ENCODE measurements around the gene SSNA1.

SSNA1 gene

DNA sequence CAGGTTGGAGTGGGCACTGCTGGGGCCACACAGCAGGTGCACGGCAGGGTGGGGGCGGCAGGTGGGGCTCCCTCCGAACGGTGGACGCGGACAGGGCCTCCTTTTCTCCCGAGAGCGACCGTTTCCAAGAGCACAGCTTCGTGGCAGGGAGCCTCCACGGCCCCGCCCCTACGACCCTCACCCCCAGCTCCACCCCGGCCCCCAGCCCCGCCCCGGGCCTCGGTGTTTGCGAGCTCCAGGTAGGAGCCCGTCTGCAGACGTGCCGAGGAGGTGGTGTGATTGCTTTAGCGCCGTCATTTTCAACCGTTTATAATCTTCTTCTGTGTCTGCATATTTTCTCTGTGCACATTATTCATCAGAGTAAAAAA, 40.7 kb upstream of the SSNA1 start:
- H2AFZ ChIP-seq (ENCODE audit: low read depth, low read length), result no peak overlapping the region
- H3K79me2 ChIP-seq (ENCODE audit: low read length), result no peaks in the 10 kb centered on the region
- H3K27ac ChIP-seq (ENCODE audit: low read length), result no peak overlapping the region
- 0 out of 2 replicates have a peak, but pooled peaks cover 5% of the 10 kb centered on the region for H3K27me3 ChIP-seq (ENCODE audit: low read depth, low read length)
- H4K20me1 ChIP-seq (ENCODE audit: insufficient read depth, low read length), result no peaks in the 10 kb centered on the region
- H3K9me3 ChIP-seq (ENCODE audit: insufficient read depth, low read length), result no peaks in the 10 kb centered on the region
- no peak overlapping the region for H3K9ac ChIP-seq (ENCODE audit: low read length)
- H3K4me2 ChIP-seq (ENCODE audit: low read length), result no peak overlapping the region
- peaks cover 21% of the 10 kb centered on the region for H3K4me1 ChIP-seq (ENCODE audit: low read length)
- no peak overlapping the region for H3K4me3 ChIP-seq (ENCODE audit: low read length)
- TF ChIP-seq EZH2phosphoT487 (IDR thresholded peaks at IDR 0.05; ENCODE audit: low read depth), result no peak
- TF ChIP-seq, protein P1, sequence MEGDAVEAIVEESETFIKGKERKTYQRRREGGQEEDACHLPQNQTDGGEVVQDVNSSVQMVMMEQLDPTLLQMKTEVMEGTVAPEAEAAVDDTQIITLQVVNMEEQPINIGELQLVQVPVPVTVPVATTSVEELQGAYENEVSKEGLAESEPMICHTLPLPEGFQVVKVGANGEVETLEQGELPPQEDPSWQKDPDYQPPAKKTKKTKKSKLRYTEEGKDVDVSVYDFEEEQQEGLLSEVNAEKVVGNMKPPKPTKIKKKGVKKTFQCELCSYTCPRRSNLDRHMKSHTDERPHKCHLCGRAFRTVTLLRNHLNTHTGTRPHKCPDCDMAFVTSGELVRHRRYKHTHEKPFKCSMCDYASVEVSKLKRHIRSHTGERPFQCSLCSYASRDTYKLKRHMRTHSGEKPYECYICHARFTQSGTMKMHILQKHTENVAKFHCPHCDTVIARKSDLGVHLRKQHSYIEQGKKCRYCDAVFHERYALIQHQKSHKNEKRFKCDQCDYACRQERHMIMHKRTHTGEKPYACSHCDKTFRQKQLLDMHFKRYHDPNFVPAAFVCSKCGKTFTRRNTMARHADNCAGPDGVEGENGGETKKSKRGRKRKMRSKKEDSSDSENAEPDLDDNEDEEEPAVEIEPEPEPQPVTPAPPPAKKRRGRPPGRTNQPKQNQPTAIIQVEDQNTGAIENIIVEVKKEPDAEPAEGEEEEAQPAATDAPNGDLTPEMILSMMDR (IDR thresholded peaks at IDR 0.05; ENCODE audit: low read depth, low read length), result no peak
- no peaks in the 10 kb centered on the region for H3K36me3 ChIP-seq (replicated peaks; ENCODE audit: low read depth, low read length)

DNA sequence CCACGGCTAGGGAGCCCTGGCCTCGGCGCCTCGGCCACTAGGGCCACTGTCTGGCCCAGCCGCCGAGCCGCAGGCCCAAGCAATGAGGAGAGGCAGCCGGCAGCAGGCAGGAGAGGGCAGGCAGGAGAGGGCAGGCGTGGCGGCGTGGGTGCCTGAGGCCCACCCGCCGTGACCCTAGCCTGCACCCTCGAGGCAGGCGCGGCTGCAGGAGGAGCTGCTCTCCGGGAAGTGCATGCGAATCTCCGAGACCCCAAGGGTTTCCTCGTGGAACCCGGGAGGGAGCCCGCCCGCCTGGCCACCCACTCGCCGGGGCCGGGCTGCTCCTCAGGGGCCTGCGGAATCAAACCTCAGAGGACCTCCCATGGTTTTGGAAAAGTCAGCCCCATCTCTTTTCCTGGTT, 40.2 kb upstream of the SSNA1 start:
- 0 out of 2 replicates have a peak, but pooled peaks cover 5% of the 10 kb centered on the region for H3K27me3 ChIP-seq (ENCODE audit: low read depth, low read length)
- H3K4me1 ChIP-seq (ENCODE audit: low read length), result peaks cover 21% of the 10 kb centered on the region
- H3K27ac ChIP-seq (ENCODE audit: low read length), result no peak overlapping the region
- H3K4me3 ChIP-seq (ENCODE audit: low read length), result no peak overlapping the region
- no peaks in the 10 kb centered on the region for H4K20me1 ChIP-seq (ENCODE audit: insufficient read depth, low read length)
- no peaks in the 10 kb centered on the region for H3K36me3 ChIP-seq (replicated peaks; ENCODE audit: low read depth, low read length)
- TF ChIP-seq, protein P1 (IDR thresholded peaks at IDR 0.05; ENCODE audit: low read depth, low read length), result no peak
- no peak for TF ChIP-seq EZH2phosphoT487 (IDR thresholded peaks at IDR 0.05; ENCODE audit: low read depth)
- H3K79me2 ChIP-seq (ENCODE audit: low read length), result no peaks in the 10 kb centered on the region
- H2AFZ ChIP-seq (ENCODE audit: low read depth, low read length), result no peak overlapping the region
- H3K4me2 ChIP-seq (ENCODE audit: low read length), result no peak overlapping the region
- H3K9ac ChIP-seq (ENCODE audit: low read length), result no peak overlapping the region
- no peaks in the 10 kb centered on the region for H3K9me3 ChIP-seq (ENCODE audit: insufficient read depth, low read length)

DNA sequence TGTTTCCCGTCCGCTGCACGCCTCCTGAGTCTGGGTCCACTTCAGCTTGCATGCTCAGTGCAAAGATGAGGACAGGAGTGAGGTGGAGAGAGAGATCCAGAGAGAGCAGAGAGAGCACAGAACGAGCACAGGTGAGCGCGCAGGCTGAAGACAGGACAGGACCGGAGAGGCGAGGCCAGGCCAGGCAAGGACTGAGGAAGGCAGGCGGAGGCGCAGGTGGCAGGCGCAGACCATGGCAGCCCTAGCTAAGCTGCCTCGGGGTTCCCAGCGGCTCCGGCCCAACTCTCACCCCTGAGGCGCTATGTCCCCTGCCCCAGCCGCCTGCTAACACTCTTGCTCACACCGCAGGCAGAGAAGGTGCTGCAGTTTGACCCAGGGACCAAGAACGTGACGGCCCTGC, 39.8 kb upstream of the SSNA1 start:
- H3K9me3 ChIP-seq (ENCODE audit: insufficient read depth, low read length), result no peaks in the 10 kb centered on the region
- no peak overlapping the region for H2AFZ ChIP-seq (ENCODE audit: low read depth, low read length)
- no peaks in the 10 kb centered on the region for H3K79me2 ChIP-seq (ENCODE audit: low read length)
- no peak overlapping the region for H3K27ac ChIP-seq (ENCODE audit: low read length)
- H3K4me1 ChIP-seq (ENCODE audit: low read length), result peaks cover 21% of the 10 kb centered on the region
- TF ChIP-seq, protein P1 (IDR thresholded peaks at IDR 0.05; ENCODE audit: low read depth, low read length), result no peak
- TF ChIP-seq EZH2phosphoT487 (IDR thresholded peaks at IDR 0.05; ENCODE audit: low read depth), result no peak
- H3K27me3 ChIP-seq (ENCODE audit: low read depth, low read length), result 0 out of 2 replicates have a peak, but pooled peaks cover 2% of the 10 kb centered on the region
- no peaks in the 10 kb centered on the region for H3K36me3 ChIP-seq (replicated peaks; ENCODE audit: low read depth, low read length)
- no peaks in the 10 kb centered on the region for H4K20me1 ChIP-seq (ENCODE audit: insufficient read depth, low read length)
- no peak overlapping the region for H3K9ac ChIP-seq (ENCODE audit: low read length)
- no peak overlapping the region for H3K4me3 ChIP-seq (ENCODE audit: low read length)
- H3K4me2 ChIP-seq (ENCODE audit: low read length), result no peak overlapping the region

DNA sequence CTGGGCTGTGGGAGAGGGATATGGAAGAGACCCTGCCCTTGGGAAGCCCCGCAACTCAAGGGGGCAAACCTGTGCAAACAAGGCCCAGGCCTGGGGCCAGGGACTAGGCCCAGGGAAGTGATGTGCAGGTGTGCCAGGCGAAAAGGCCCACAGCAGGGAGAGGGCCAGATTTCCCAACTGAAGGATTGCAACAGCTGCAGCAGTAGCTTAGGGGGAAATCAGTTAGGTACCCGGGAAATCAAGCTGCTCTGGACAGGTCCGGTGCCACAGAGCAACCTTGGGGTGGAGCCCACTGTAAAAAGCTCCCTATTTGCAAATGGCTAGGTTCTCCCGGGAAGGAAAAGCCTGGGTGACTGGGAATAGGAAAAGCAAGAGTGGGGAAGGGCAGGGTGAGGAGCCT, 39.1 kb upstream of the SSNA1 start:
- peaks cover 21% of the 10 kb centered on the region for H3K4me1 ChIP-seq (ENCODE audit: low read length)
- H2AFZ ChIP-seq (ENCODE audit: low read depth, low read length), result no peak overlapping the region
- peak overlapping the region; percentile 62; the same call in 1 of the 2 replicates for H3K9ac ChIP-seq (ENCODE audit: low read length)
- no peak for TF ChIP-seq EZH2phosphoT487 (IDR thresholded peaks at IDR 0.05; ENCODE audit: low read depth)
- TF ChIP-seq, protein P1 (IDR thresholded peaks at IDR 0.05; ENCODE audit: low read depth, low read length), result no peak
- peak overlapping the region; percentile 73 for H3K27ac ChIP-seq (ENCODE audit: low read length)
- H3K79me2 ChIP-seq (ENCODE audit: low read length), result no peaks in the 10 kb centered on the region
- peak overlapping the region; percentile 77 for H3K4me2 ChIP-seq (ENCODE audit: low read length)
- no peaks in the 10 kb centered on the region for H3K27me3 ChIP-seq (ENCODE audit: low read depth, low read length)
- peak overlapping the region; percentile 72 for H3K4me3 ChIP-seq (ENCODE audit: low read length)
- no peaks in the 10 kb centered on the region for H4K20me1 ChIP-seq (ENCODE audit: insufficient read depth, low read length)
- no peaks in the 10 kb centered on the region for H3K9me3 ChIP-seq (ENCODE audit: insufficient read depth, low read length)
- no peaks in the 10 kb centered on the region for H3K36me3 ChIP-seq (replicated peaks; ENCODE audit: low read depth, low read length)
